Bronchial epithelial cell (primary cell): ENCODE data around the gene SEMA3F. TPM values are rescaled to one million over a fixed set of nuclear protein-coding genes. Genes with fewer than 3 reads are reported as not detected.

ENCODE experiments used
- DNase-seq: peaks from one replicate; pipeline ENCODE4 v3.0.0-alpha.2; 2010; ENCODE audit warnings: low read depth
- FAIRE-seq: peaks from 2 replicates; lab custom pipeline; 2011; peaks lifted over from hg19 to GRCh38; lab: Jason Lieb, UNC
- H3K27me3 ChIP-seq: 2 replicates; pipeline ENCODE4 v1.5.1; 2011; ENCODE audit warnings: low read length; ENCODE audit not compliant: control insufficient read depth, insufficient read depth
- H3K36me3 ChIP-seq: 2 replicates; pipeline ENCODE4 v1.5.1; 2011; ENCODE audit warnings: low read length; ENCODE audit not compliant: control insufficient read depth, insufficient read depth
- H3K4me3 ChIP-seq: 2 replicates; pipeline ENCODE4 v1.5.1; 2011; ENCODE audit warnings: mild to moderate bottlenecking, low read depth, low read length, control low read depth
- CTCF ChIP-seq: IDR thresholded peaks from 2 replicates; pipeline ENCODE4 v1.5.1; 2011; ENCODE audit warnings: mild to moderate bottlenecking, moderate library complexity, low read length, control low read depth, inconsistent platforms; ENCODE audit not compliant: insufficient read depth, severe bottlenecking
- total RNA-seq: library from RNA; depleted of rRNA; stranded (reverse); fragments of >200 nt; gene quantifications from 2 replicates; pipeline ENCODE4 v1.2.1, GENCODE V29; 2014

The SEMA3F gene
- total RNA-seq, 1 donor from 2014 or later = 35.5 TPM

GRCh38 chr3:50168791-50169190, 13.7 kb downstream of the SEMA3F start:
- no peak for DNase-seq
- peaks cover 60% of the 10 kb centered on the region for H3K36me3 ChIP-seq
- TF ChIP-seq CTCF = no peak
- peak; percentile 13 for FAIRE-seq
- H3K4me3 ChIP-seq = no peak overlapping the region
- no peaks in the 10 kb centered on the region for H3K27me3 ChIP-seq

GRCh38 chr3:50169232-50169832, 14.2 kb downstream of the SEMA3F start:
- peaks cover 65% of the 10 kb centered on the region for H3K36me3 ChIP-seq

GRCh38 chr3:50169858-50170257, 14.7 kb downstream of the SEMA3F start:
- peaks cover 67% of the 10 kb centered on the region for H3K36me3 ChIP-seq
- no peak for DNase-seq
- FAIRE-seq = peak; percentile 75
- no peak overlapping the region for H3K4me3 ChIP-seq
- no peak for TF ChIP-seq CTCF
- no peaks in the 10 kb centered on the region for H3K27me3 ChIP-seq

More at GRCh38 chr3:50169232-50169832, 14.2 kb downstream of the SEMA3F start:
- Histone ChIP-seq H3K27me3 (no peaks in the 10 kb centered on the region), H3K4me3 (no peak overlapping the region)
- no peak for TF ChIP-seq CTCF
- no peak for DNase-seq
- FAIRE-seq = peak; percentile 7

- Histone ChIP-seq H3K4me3 (no peak overlapping the region), H3K27me3 (no peaks in the 10 kb centered on the region), H3K36me3 (peaks cover 70% of the 10 kb centered on the region)
- FAIRE-seq (no peak), DNase-seq (no peak)
- no peak for TF ChIP-seq CTCF
Measured at GRCh38 chr3:50170689-50171088, 15.6 kb downstream of the SEMA3F start.

- no peak for TF ChIP-seq CTCF
- no peak for FAIRE-seq
- Histone ChIP-seq H3K36me3 (peaks cover 76% of the 10 kb centered on the region), H3K4me3 (no peak overlapping the region), H3K27me3 (no peaks in the 10 kb centered on the region)
- no peak for DNase-seq
Measured at GRCh38 chr3:50171540-50172301, 16.6 kb downstream of the SEMA3F start.
